GM18907 (cell line): ENCODE results near the gene B3GNT5.
"Not testable (repeated sequence)": the region's sequence is repeated elsewhere in the genome, so short reads cannot be mapped to it uniquely, and the experiment has no call there.

Experiments
- ATAC-seq: cut with Tn5 transposase; IDR thresholded peaks from one replicate; pipeline ENCODE4 v1.9.1; 2021; ENCODE audit warnings: mild to moderate bottlenecking, moderate library complexity; ENCODE audit not compliant: unreplicated experiment

Gene B3GNT5

GRCh38 chr3:183229178-183229577 is 23.9 kb upstream of the B3GNT5 start:
- ATAC-seq = no peak

DNA sequence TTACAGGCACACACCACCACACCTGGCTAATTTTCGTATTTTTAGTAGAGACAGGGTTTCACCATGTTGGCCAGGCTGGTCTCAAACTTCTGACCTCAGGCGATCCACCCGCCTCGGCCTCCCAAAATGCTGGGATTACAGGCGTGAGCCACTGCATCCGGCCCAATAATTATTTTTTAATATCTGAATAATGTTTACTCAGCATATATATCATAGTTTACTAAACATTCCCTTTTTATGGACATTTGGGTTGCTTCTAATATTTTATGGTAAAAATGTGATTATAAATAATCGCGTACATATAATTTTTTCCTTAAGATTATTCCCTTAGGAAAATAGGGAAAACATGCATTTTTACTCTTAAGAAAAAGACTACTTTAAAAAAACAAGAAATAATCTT is 22.8 kb upstream of the B3GNT5 start:
- ATAC-seq = not testable (repeated sequence)

DNA sequence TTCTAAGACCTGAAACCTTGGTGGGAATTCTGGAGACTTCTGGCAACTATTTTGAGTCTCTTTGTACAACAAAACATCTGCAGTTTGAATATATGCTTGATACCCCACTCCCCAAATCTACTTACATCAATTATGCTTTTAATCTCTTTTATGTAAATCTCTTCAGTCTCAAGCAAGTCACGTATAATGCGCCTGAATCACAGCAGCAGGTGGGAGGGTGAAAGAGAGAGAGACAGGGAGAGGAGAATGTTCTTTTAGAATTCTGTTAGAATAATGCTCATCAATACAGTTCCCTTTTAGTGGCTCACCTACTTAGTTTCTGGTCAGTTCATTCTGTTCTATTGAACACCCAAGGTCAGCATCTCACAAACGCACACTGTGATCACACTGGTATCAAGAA is 22.2 kb upstream of the B3GNT5 start:
- no peak for ATAC-seq

DNA sequence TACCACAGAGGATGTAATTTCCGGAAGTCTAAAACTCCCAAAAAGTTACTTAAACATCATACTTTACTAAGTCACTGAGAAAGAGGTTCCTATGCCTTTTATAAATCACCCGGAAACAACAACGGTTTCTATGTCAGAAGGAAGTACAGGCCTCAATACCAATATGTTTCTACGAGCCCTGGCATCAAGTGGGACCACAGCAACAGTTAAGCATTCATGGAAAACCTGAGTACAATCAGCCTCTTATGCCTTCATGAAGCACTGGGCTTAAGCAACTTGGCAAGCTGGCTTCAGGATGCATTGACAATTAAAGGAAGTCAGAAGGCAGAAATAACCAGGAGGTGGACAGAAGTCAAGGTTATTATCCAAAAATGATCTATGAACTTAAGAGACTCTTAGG is 19.1 kb upstream of the B3GNT5 start:
- ATAC-seq = no peak

DNA sequence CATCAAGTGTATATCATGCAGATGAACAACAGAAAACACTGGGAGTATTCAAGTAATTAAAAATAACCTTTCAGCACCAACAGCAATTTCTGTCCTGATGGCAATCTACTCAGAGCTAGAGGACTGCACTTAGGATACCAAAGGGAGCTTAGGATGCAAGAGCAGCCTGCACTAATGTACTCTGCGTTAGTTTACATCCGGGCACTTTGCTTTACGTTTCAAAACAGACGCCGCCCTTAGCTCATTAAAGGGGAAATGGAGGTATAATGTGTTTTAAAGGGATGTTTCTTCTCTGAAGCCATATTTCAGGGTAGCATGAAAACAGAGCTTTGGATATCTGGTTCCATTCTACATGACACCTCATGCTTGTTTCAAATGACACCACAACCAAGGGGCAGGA is 14.0 kb upstream of the B3GNT5 start:
- no peak for ATAC-seq

- no peak for ATAC-seq
Measured at GRCh38 chr3:183242431-183242830, 10.6 kb upstream of the B3GNT5 start.

- ATAC-seq = no peak
Measured at GRCh38 chr3:183244219-183244618, 8.8 kb upstream of the B3GNT5 start.

GRCh38 chr3:183244981-183245476 is 8.0 kb upstream of the B3GNT5 start:
- ATAC-seq = no peak

DNA sequence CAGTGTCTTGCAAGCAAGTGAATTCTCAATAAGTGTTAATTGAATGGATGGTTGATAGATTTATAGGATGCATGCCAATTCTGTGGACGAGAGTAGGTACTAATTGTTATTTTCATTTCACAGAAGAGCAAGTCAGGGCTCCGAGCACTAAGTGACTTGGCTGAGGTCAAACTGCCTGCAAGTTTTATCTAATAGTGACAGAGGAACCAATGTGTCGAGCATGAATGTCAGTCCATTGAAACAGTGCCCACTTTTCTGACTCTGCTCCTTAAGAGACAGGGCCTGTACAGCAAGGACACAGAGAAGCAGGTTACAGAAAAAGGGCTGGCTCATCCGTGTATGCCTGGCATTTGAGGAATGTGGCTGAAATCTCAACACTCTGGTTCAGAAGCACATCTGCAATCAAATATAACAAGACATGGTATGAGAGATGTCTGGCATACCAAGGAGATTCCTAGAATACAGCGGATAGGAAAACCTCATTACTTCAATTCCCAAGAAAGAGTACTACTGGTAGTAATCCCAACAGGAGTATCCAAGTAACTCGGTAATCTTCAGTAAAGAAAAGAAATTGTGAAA is 6.0 kb upstream of the B3GNT5 start:
- ATAC-seq = no peak

- ATAC-seq = no peak
Measured at GRCh38 chr3:183249006-183249718, 3.9 kb upstream of the B3GNT5 start.

DNA sequence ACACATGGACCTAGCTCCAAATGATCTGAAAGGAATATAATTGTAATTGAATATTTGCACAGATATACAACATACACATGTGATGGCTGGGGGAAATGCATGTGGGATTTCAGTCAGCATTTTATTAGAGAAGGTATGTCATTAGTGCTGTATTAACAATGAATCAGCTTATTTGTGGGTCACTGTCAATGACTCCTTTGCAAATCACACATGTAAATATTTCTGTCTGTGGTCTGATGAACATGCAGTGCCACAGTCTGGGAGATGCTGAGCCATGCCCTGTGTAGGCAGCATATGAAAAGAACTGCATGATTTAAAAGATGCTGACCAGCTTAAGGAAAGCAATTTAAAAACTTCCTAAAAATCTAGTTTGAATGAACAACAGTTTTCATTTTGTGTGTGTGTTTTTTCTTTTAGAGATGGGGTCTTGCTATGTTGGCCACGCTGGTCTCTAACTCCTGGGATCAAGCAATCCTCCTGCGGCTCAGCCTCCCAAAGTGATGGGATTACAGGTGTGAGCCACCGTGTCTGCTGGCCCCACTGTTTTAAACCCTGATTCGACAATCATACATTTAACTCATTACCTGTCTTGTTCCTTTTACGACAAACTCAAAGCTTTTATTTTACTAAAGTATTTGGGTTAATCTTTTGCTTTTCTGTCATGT is 803 bp upstream of the B3GNT5 start:
- ATAC-seq = no peak

- ATAC-seq = no peak
Measured at GRCh38 chr3:183253528-183254486, 754 bp downstream of the B3GNT5 start.

GRCh38 chr3:183254487-183255347 is 1.7 kb downstream of the B3GNT5 start:
- ATAC-seq = no peak

DNA sequence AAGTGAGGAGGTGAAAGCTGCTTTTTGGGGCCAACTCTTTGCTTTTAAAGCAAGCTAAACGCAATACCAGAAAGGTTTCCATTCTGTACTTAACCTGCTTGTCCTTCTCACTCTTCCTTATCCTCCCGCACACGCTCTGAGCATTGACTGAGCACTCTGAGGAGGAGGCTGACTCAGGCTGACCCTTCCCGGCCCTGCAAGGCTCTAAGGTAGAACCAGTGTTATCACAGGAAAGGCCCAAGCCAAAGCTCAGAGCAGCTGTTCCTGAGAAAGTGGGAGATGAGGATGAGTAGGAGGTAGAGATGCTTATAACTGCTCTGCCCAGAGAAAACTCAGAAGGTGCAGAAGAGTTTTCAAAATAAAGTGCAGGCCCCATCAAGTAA is 2.3 kb downstream of the B3GNT5 start:
- ATAC-seq = no peak

DNA sequence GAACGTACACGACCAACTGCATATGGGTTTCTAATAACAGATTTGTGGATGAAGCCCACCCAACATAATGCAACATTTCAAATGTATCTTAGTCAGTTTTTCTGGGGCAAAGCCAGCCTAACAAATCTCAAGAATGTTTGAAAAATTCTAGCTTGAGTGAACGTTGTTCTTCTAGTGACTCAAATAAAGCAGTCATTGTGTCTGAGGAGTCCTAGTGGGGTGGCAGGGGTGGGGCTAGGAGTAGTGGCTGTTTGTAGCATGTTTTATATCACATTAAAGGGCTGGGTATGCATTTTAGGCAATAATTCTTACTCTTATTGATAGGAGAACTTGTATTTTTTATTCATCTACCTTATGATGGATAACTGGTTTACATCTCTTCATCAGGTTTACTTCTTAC is 6.0 kb downstream of the B3GNT5 start:
- no peak for ATAC-seq

DNA sequence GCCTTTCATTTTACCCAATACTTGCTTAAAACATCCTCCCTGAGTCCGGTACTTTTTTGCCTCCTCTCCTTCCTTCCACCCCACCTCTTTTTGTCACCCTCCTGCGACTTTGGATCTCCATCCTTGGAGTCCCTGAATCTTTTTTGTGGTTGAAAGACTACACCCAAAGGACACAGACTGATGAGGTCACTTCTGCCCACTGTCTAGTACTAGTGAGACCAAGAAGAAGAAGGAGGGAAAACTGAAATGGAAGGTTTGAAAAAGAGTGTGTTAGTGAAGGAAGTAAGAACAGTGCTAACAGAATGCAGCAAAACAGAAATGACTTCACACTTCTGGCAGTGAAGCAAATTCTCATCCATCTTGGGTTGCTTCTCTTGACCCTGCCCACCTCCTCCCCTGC is 6.6 kb downstream of the B3GNT5 start:
- no peak for ATAC-seq

- ATAC-seq = no peak
Measured at GRCh38 chr3:183260167-183260904, 7.3 kb downstream of the B3GNT5 start.

DNA sequence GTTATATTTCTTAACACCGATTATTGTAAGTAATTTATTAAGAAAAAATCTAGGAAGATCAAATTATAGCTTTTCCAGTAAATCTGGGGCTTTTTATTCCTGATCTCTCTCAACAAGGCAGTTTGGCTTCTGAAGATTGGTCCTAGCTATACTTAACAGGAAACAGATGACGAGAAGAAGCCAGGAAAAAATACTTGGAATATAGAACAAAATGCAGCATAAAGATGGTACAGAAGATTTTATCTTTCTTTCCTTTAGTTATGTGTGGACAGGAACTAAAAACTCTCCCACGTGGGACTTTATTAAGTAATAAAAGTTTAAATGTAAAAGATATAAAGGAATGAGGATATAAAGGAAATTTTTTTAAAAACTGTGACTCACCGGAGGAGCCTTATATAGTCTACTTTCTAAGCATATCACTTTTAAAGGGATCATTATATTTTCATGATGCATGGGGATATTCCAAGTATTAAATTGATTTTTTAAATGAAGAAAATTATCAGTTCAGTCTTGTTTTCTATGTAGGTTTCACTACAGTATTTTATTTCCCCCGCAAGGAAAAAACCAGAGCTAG is 8.2 kb downstream of the B3GNT5 start:
- ATAC-seq = no peak

- no peak for ATAC-seq
Measured at GRCh38 chr3:183262875-183263378, 9.9 kb downstream of the B3GNT5 start.
